Measurements from ENCODE around the gene SRP19. TPM values are rescaled to one million over a fixed set of nuclear protein-coding genes. Genes with fewer than 3 reads are reported as not detected.

Gene SRP19
- polyA plus RNA-seq, 1 donor (not counting 4 experiments of a cell fraction or from before 2014, with no cell fraction given) = 93.7 TPM

GRCh38 chr5:112846556-112846955, 14.5 kb upstream of the SRP19 start:
- dilution Hi-C loops (cut with MboI; ENCODE audit: extremely low pct_ligation_motif_present, low sequenced_read_pairs) = no loop called here
- Histone ChIP-seq H3K4me1 (ENCODE audit: control insufficient read depth, extremely low read depth, insufficient read depth, low read length) (no peaks in the 10 kb centered on the region), H3K79me2 (ENCODE audit: control insufficient read depth, insufficient read depth, low read length) (no peaks in the 10 kb centered on the region), H3K27ac (ENCODE audit: control insufficient read depth, insufficient read depth, low read length) (no peak overlapping the region), H3K27me3 (ENCODE audit: control insufficient read depth, extremely low read depth, insufficient read depth, low read length) (no peaks in the 10 kb centered on the region), H3K9ac (ENCODE audit: control insufficient read depth, extremely low read depth, insufficient read depth, low read length) (no peak overlapping the region), H3K36me3 (ENCODE audit: control insufficient read depth in 2 of 2, extremely low read depth in 1 of 2, insufficient read depth in 2 of 2, low read length in 2 of 2) (no peaks in the 10 kb centered on the region), H3K4me3 (ENCODE audit: control insufficient read depth in 2 of 3, extremely low read depth in 1 of 3, insufficient read depth in 2 of 3, low read depth in 1 of 3, low read length in 3 of 3) (no peak overlapping the region), H3K9me3 (ENCODE audit: control insufficient read depth, low read depth, low read length) (no peaks in the 10 kb centered on the region), H2AFZ (ENCODE audit: control insufficient read depth, low read length) (no peak overlapping the region), H3K4me2 (ENCODE audit: control insufficient read depth, extremely low read depth, insufficient read depth, low read depth, low read length) (no peak overlapping the region), H3K9me1 (ENCODE audit: control insufficient read depth, extremely low read depth, insufficient read depth, low read length) (no peaks in the 10 kb centered on the region), H4K20me1 (ENCODE audit: control insufficient read depth, extremely low read depth, insufficient read depth, low read length) (no peaks in the 10 kb centered on the region)
- no peak for DNase-seq (ENCODE audit: low read depth, low spot score)
- TF ChIP-seq, protein P1, sequence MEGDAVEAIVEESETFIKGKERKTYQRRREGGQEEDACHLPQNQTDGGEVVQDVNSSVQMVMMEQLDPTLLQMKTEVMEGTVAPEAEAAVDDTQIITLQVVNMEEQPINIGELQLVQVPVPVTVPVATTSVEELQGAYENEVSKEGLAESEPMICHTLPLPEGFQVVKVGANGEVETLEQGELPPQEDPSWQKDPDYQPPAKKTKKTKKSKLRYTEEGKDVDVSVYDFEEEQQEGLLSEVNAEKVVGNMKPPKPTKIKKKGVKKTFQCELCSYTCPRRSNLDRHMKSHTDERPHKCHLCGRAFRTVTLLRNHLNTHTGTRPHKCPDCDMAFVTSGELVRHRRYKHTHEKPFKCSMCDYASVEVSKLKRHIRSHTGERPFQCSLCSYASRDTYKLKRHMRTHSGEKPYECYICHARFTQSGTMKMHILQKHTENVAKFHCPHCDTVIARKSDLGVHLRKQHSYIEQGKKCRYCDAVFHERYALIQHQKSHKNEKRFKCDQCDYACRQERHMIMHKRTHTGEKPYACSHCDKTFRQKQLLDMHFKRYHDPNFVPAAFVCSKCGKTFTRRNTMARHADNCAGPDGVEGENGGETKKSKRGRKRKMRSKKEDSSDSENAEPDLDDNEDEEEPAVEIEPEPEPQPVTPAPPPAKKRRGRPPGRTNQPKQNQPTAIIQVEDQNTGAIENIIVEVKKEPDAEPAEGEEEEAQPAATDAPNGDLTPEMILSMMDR (optimal IDR thresholded peaks at IDR 0.05 in 1 of 3, IDR thresholded peaks at IDR 0.05 in 1 of 3, conservative IDR thresholded peaks at IDR 0.05 in 1 of 3; ENCODE audit: extremely low read depth in 1 of 3, insufficient read depth in 2 of 3, low read length in 3 of 3) = no peak
- TF ChIP-seq EZH2 (IDR thresholded peaks at IDR 0.05; ENCODE audit: low read length) = no peak
- no peak for FAIRE-seq

GRCh38 chr5:112847306-112847705, 13.8 kb upstream of the SRP19 start:
- Histone ChIP-seq H3K36me3 (ENCODE audit: control insufficient read depth in 2 of 2, extremely low read depth in 1 of 2, insufficient read depth in 2 of 2, low read length in 2 of 2) (no peaks in the 10 kb centered on the region), H3K9ac (ENCODE audit: control insufficient read depth, extremely low read depth, insufficient read depth, low read length) (no peak overlapping the region), H3K4me2 (ENCODE audit: control insufficient read depth, extremely low read depth, insufficient read depth, low read depth, low read length) (no peak overlapping the region), H4K20me1 (ENCODE audit: control insufficient read depth, extremely low read depth, insufficient read depth, low read length) (no peaks in the 10 kb centered on the region), H3K4me3 (ENCODE audit: control insufficient read depth in 2 of 3, extremely low read depth in 1 of 3, insufficient read depth in 2 of 3, low read depth in 1 of 3, low read length in 3 of 3) (no peak overlapping the region), H3K27me3 (ENCODE audit: control insufficient read depth, extremely low read depth, insufficient read depth, low read length) (no peaks in the 10 kb centered on the region), H2AFZ (ENCODE audit: control insufficient read depth, low read length) (no peak overlapping the region), H3K4me1 (ENCODE audit: control insufficient read depth, extremely low read depth, insufficient read depth, low read length) (no peaks in the 10 kb centered on the region), H3K9me1 (ENCODE audit: control insufficient read depth, extremely low read depth, insufficient read depth, low read length) (no peaks in the 10 kb centered on the region), H3K27ac (ENCODE audit: control insufficient read depth, insufficient read depth, low read length) (no peak overlapping the region), H3K79me2 (ENCODE audit: control insufficient read depth, insufficient read depth, low read length) (no peaks in the 10 kb centered on the region), H3K9me3 (ENCODE audit: control insufficient read depth, low read depth, low read length) (no peaks in the 10 kb centered on the region)
- dilution Hi-C loops (cut with MboI; ENCODE audit: extremely low pct_ligation_motif_present, low sequenced_read_pairs) = no loop called here
- no peak for TF ChIP-seq EZH2 (IDR thresholded peaks at IDR 0.05; ENCODE audit: low read length)
- TF ChIP-seq, protein P1 (optimal IDR thresholded peaks at IDR 0.05 in 1 of 3, IDR thresholded peaks at IDR 0.05 in 1 of 3, conservative IDR thresholded peaks at IDR 0.05 in 1 of 3; ENCODE audit: extremely low read depth in 1 of 3, insufficient read depth in 2 of 3, low read length in 3 of 3) = no peak
- DNase-seq (ENCODE audit: low read depth, low spot score) (no peak), FAIRE-seq (no peak)
